Caco-2 (cell line): ENCODE results near the gene ST8SIA5. TPM values are rescaled to one million over a fixed set of nuclear protein-coding genes. Genes with fewer than 3 reads are reported as not detected.

ENCODE experiments used
- BruUV-seq: library from RNA; stranded (reverse); fragments of 400-500 nt; replicated peaks from 2 replicates; lab custom pipeline; 2021; lab: Mats Ljungman, UMichigan
- CTCF ChIA-PET: fragments of 300-600 bp; sonication (Branson Sonifier 250); formaldehyde crosslinking; loops from one replicate; lab custom pipeline; 2022; ENCODE audit warnings: antibody characterized with exemption; lab: Charles Lee
- POLR2A ChIA-PET: fragments of 300-600 bp; sonication (Branson Sonifier 250); formaldehyde crosslinking; loops from one replicate; lab custom pipeline; 2022; ENCODE audit warnings: antibody characterized with exemption; lab: Charles Lee
- DNase-seq, 2 experiments: peaks; one replicate each; pipeline versions ENCODE4 v3.0.0 to v3.0.0-alpha.2; 2020 to 2022
- H3K27me3 ChIP-seq: replicated peaks from 2 replicates; pipeline ENCODE4 v1.6.0; 2011; ENCODE audit warnings: low read length; ENCODE audit not compliant: control insufficient read depth, insufficient read depth
- H3K36me3 ChIP-seq: 2 replicates; pipeline ENCODE4 v1.5.1; 2011; ENCODE audit warnings: low read length; ENCODE audit not compliant: control insufficient read depth, insufficient read depth
- H3K4me1 ChIP-seq: fragments of 250-450 bp; sonication (Bioruptor Pico); 2 replicates; pipeline ENCODE4 v1.5.1; 2020; ENCODE audit warnings: mild to moderate bottlenecking
- H3K4me3 ChIP-seq: 2 replicates; pipeline ENCODE4 v1.5.1; 2011; ENCODE audit warnings: low read depth, mild to moderate bottlenecking, control low read depth, low read length
- H3K9me3 ChIP-seq: fragments of 250-450 bp; sonication (Bioruptor Pico); 2 replicates; pipeline ENCODE4 v1.5.1; 2020; ENCODE audit warnings: mild to moderate bottlenecking, moderate library complexity
- H3K27ac Mint-ChIP-seq: one replicate; pipeline ENCODE4 v1.8.0; 2022; ENCODE audit warnings: mixed read lengths; ENCODE audit not compliant: unreplicated experiment
- H3K27me3 Mint-ChIP-seq: one replicate; pipeline ENCODE4 v1.8.0; 2022; ENCODE audit warnings: mixed read lengths; ENCODE audit not compliant: insufficient read depth, unreplicated experiment
- H3K36me3 Mint-ChIP-seq: one replicate; pipeline ENCODE4 v1.8.0; 2022; ENCODE audit warnings: mild to moderate bottlenecking, mixed read lengths; ENCODE audit not compliant: insufficient read depth, unreplicated experiment
- H3K4me1 Mint-ChIP-seq: one replicate; pipeline ENCODE4 v1.8.0; 2022; ENCODE audit warnings: low read depth, mixed read lengths; ENCODE audit not compliant: unreplicated experiment
- H3K4me3 Mint-ChIP-seq: one replicate; pipeline ENCODE4 v1.8.0; 2022; ENCODE audit warnings: mild to moderate bottlenecking, moderate library complexity, mixed read lengths; ENCODE audit not compliant: unreplicated experiment
- H3K9me3 Mint-ChIP-seq: one replicate; pipeline ENCODE4 v1.8.0; 2022; ENCODE audit warnings: mixed read lengths; ENCODE audit not compliant: unreplicated experiment
- CTCF ChIP-seq, 2 experiments: fragments of 200-600 bp in 1 of 2; IDR thresholded peaks; 1 replicate in 1 of 2; 2 replicates in 1 of 2; pipeline versions ENCODE4 v1.5.1 to v1.8.0; 2011 to 2022; ENCODE audit warnings: antibody characterized with exemption in 1 of 2, control low read depth in 1 of 2, inconsistent platforms in 1 of 2, low read depth in 1 of 2, low read length in 1 of 2, mild to moderate bottlenecking in 1 of 2, moderate library complexity in 1 of 2; ENCODE audit not compliant: insufficient read depth in 1 of 2, severe bottlenecking in 1 of 2, unreplicated experiment in 1 of 2
- intact Hi-C: fragments of 100-400 bp; cut with micrococcal nuclease; formaldehyde crosslinking; loops from one replicate; pipeline ENCODE4 v1.10.0; 2022; ENCODE audit not compliant: unreplicated experiment
- total RNA-seq: library from RNA; stranded (reverse); gene quantifications from 2 replicates; pipeline ENCODE4 v1.2.3, GENCODE V29; 2022

ST8SIA5 gene
- total RNA-seq, 1 experiment from 2014 or later: not detected

DNA sequence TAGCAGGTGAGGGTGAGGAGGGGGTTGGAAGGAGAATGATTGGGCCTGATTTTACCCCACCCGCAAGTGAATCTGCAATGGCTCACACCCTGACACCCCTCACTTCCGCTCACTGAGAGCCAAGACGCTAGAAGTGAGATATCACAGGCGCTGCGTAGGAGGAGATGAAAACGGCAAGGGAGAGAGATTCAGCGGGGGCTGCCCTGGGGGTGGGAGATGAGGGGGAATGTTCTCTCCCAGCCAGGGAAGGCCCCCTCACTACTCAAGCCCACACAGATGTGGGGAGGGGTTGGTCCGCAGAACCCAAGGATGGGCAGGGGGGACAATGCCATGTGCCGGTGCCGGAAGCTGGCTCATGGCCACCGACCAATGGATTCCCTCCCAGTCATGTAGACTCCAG lies 132.7 kb downstream of the ST8SIA5 start:
- Histone ChIP-seq H3K36me3 (no peaks in the 10 kb centered on the region), H3K4me1 (no peaks in the 10 kb centered on the region), H3K4me3 (no peak overlapping the region), H3K9me3 (no peaks in the 10 kb centered on the region), H3K27me3 (no peaks in the 10 kb centered on the region)
- no peaks in the 10 kb centered on the region for H3K4me1 Mint-ChIP-seq
- TF ChIP-seq CTCF (IDR thresholded peaks at IDR 0.05; ENCODE audit: insufficient read depth in 1 of 2, low read depth in 1 of 2, low read length in 1 of 2, severe bottlenecking in 1 of 2, unreplicated experiment in 1 of 2): no peak
- ChIA-PET POLR2A (no interaction called here), CTCF (no interaction called here)
- H3K4me3 Mint-ChIP-seq: no peak overlapping the region
- intact Hi-C loops: no loop called here
- no peaks in the 10 kb centered on the region for H3K36me3 Mint-ChIP-seq
- no TSS peak for BruUV-seq
- no peak for DNase-seq
- H3K27ac Mint-ChIP-seq: no peak overlapping the region
- H3K9me3 Mint-ChIP-seq: no peaks in the 10 kb centered on the region
- peaks cover 5% of the 10 kb centered on the region for H3K27me3 Mint-ChIP-seq

GRCh38 chr18:46623541-46623940 lies 133.3 kb downstream of the ST8SIA5 start:
- POLR2A ChIA-PET: no interaction called here
- CTCF ChIA-PET: no interaction called here

GRCh38 chr18:46622999-46623398 lies 133.9 kb downstream of the ST8SIA5 start:
- H3K27ac Mint-ChIP-seq: no peak overlapping the region
- ChIA-PET POLR2A (no interaction called here), CTCF (interaction anchor here (0.8 to 1.3 kb wide), 2 partner anchors 35 to 342 kb away, joined by 4 to 5 read pairs; no protein-coding TSS in a partner anchor)
- H3K36me3 ChIP-seq: no peaks in the 10 kb centered on the region
- no peaks in the 10 kb centered on the region for H3K4me1 ChIP-seq
- no peak overlapping the region for H3K4me3 Mint-ChIP-seq
- no peak for DNase-seq
- no peaks in the 10 kb centered on the region for H3K27me3 ChIP-seq
- no peak overlapping the region for H3K4me3 ChIP-seq
- no peaks in the 10 kb centered on the region for H3K36me3 Mint-ChIP-seq
- no TSS peak for BruUV-seq
- H3K27me3 Mint-ChIP-seq: peaks cover 5% of the 10 kb centered on the region
- TF ChIP-seq CTCF (IDR thresholded peaks at IDR 0.05; ENCODE audit: insufficient read depth in 1 of 2, low read depth in 1 of 2, low read length in 1 of 2, severe bottlenecking in 1 of 2, unreplicated experiment in 1 of 2): no peak
- intact Hi-C loops: no loop called here
- no peaks in the 10 kb centered on the region for H3K9me3 ChIP-seq
- H3K9me3 Mint-ChIP-seq: no peaks in the 10 kb centered on the region
- no peaks in the 10 kb centered on the region for H3K4me1 Mint-ChIP-seq

More at GRCh38 chr18:46623541-46623940, 133.3 kb downstream of the ST8SIA5 start:
- BruUV-seq: no TSS peak
- no peaks in the 10 kb centered on the region for H3K36me3 ChIP-seq
- Mint-ChIP-seq H3K4me3 (no peak overlapping the region), H3K27me3 (peaks cover 5% of the 10 kb centered on the region), H3K27ac (no peak overlapping the region), H3K9me3 (no peaks in the 10 kb centered on the region), H3K36me3 (no peaks in the 10 kb centered on the region), H3K4me1 (no peaks in the 10 kb centered on the region)
- TF ChIP-seq CTCF (IDR thresholded peaks at IDR 0.05; ENCODE audit: insufficient read depth in 1 of 2, low read depth in 1 of 2, low read length in 1 of 2, severe bottlenecking in 1 of 2, unreplicated experiment in 1 of 2): no peak
- no peak overlapping the region for H3K4me3 ChIP-seq
- H3K27me3 ChIP-seq: no peaks in the 10 kb centered on the region
- intact Hi-C loops: no loop called here
- no peaks in the 10 kb centered on the region for H3K4me1 ChIP-seq
- no peaks in the 10 kb centered on the region for H3K9me3 ChIP-seq
- DNase-seq: no peak
